CD4-positive, alpha-beta T cell treated with Interleukin-12 subunit alpha and Interleukin-12 subunit beta, for 1 hour (primary cell): Measurements from ENCODE around the gene PPM1N.
"Not testable (repeated sequence)": the region's sequence is repeated elsewhere in the genome, so short reads cannot be mapped to it uniquely, and the experiment has no call there.

ENCODE experiments used
- DNase-seq: peaks from one replicate; pipeline ENCODE4 v3.0.0-alpha.2; 2020

Gene PPM1N

GRCh38 chr19:45510352-45510751 is 12.1 kb downstream of the PPM1N start:
- not testable (repeated sequence) for DNase-seq

DNA sequence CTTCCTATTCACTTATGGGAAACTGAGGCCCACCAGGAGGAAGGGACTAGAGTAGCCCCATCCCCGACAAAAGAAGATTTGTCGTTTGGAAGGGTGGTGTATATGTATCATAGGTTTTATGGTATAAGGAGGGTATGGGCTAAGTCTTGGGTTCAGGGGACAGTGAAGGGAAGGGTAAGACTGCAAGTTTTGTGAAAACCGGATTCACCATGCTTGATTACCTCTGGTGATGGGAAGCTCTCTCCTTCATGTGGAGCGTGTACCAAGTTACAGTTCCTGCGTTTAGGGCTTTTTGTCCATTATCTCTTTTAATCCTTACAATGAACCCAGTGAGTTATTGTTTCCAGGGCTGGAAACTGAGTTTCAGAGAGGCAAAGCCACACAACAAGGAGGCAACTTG is 12.8 kb downstream of the PPM1N start:
- no peak for DNase-seq

DNA sequence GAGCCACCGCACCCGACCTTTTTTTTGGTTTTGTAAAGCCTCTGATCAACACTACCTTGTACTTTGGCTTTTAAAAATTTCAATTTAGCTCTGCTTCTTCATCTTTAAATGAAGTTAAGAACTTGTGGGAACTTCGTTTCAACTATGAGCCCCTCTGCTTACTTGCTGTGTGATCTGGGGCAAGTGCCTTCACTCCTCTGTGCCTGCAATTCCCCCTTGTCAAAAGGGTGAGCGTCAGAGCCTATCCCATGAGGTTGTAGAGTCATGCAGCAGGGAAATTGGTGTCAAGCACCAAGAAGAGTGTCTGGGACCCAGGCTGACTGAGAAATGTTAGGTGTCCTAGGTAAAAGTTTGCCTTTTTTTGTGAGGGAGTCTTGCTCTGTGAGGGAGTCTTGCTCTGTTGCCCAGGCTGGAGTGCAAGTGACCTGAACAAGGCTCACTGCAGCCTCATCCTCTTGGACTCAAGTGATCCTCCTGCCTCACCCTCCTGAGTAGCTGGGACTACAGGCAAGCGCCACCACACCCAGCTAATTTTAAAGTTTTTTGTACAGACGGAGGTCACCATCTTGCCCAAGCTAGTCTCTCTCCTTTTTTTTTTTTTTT is 14.7 kb downstream of the PPM1N start:
- DNase-seq = no peak

DNA sequence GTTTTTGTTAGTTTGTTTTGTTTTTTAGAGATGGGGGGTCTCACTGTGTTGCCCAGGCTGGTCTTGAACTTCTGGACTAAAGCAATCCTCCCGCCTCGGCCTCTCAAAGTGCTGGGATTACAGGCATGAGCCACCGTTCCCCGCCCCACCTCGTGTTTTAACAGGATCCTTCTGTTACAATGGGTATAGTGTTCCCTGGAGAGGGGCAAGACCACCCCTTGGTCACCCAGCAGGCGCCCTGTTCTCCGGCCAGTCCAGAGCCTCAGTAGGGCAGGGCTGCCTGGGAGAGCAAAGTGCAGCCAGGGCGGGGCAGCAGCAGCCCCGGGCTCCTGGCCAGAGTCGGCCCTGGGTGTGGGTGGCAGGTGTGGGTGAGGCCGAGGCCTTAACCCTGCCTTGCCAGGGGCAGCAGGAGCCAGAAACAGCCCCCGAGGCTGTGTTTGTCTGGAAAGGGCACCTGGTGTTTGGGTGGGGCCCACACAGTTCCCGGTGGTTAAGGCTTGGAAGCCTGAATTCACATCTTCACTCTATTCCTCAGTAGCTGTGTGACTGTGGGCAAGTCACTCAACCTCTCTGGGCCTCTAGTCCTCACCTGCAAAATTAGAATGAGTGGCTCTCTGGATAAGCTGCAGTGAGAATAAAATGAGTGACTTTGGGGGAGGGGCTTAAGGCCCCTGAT is 16.3 kb downstream of the PPM1N start:
- no peak for DNase-seq

DNA sequence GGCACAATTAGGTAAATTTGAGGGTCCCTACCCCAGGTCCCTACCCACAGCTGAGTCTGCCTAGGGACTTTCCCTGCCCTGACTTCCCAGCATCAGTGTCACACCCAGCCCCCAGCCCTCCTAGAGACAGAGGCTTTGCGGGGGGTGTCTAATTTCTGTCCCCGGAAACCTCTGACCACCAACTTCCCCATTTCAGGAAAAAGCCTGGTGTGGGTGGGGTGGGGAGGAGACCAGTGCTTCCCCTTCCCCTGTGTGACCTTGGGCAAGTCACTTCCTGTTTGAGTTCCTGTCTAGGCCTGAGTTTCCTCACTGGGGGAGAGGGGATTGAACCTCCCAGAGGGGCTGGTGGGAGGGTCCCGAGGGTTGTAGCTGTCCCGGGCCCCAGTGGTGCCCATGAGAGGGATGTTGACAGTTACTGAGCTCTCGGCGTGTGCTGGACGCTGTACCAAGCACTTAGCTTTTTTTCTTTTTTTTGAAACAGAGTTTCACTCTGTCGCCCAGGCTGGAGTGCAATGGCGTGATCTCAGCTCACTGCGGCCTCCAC is 16.9 kb downstream of the PPM1N start:
- peak; percentile 58 for DNase-seq

- DNase-seq = no peak
These were observed 17.7 kb downstream of the PPM1N start for GRCh38 chr19:45515807-45516401.

DNA sequence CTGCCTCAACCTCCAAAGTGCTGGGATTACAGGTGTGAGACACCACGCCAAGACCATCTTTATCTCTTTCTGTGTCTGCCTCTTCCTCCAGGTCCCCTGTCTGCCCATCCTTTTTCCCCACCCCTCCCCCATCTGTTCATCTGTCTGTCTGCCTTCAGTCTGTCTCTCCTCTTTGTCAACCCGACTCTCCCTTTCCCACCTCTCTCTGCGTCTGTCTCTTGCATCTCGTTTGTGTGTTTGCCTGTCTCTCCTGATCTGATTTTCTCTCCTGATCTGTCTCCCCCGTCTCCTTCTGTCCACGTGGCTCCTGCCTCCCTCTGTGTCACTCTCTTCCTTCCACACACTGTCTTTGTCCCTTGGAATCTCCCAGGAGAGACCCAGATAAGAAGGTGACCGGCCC is 19.0 kb downstream of the PPM1N start:
- DNase-seq = no peak

DNA sequence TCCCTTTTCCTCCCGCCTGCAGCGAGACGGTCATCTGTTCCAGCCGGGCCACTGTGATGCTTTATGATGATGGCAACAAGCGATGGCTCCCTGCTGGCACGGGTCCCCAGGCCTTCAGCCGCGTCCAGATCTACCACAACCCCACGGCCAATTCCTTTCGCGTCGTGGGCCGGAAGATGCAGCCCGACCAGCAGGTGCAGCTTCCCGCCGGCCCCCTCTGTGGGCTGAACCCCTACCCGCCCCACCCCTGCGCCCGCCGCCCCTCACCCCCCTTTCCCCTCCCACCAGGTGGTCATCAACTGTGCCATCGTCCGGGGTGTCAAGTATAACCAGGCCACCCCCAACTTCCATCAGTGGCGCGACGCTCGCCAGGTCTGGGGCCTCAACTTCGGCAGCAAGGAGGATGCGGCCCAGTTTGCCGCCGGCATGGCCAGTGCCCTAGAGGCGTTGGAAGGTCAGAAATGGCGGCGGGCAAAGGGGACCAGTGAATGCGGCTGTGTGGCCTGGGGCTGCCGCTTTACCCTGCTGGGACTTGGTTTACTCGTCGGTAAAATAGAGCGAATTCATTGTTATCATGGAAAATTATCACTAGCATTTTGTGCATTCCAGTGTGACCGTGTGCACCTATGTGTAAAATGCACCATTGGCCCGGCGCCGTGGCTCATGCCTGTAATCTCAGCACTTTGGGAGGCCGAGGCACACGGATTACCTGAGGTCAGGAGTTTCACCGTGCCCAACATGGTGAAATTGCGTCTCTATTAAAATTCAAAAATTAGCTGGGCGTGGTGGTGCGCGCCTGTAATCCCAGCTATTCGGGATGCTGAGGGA is 19.6 kb downstream of the PPM1N start:
- DNase-seq = no peak

DNA sequence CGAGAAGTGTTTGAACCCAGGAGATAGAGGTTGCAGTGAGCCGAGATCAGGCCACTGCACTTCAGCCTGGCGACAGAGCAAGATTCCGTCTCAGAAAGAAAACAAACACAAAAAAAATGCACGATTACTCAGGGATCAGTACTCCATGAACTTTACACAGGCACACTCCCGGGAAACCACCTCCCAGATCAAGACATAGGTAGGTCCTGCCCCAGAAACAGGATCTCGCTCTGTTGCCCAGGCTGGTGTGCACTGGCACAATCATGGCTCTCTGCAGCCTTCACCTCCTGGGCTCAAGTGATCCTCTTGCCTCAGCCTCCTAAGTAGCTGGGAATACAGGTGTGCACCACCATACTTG is 20.2 kb downstream of the PPM1N start:
- DNase-seq = no peak

DNA sequence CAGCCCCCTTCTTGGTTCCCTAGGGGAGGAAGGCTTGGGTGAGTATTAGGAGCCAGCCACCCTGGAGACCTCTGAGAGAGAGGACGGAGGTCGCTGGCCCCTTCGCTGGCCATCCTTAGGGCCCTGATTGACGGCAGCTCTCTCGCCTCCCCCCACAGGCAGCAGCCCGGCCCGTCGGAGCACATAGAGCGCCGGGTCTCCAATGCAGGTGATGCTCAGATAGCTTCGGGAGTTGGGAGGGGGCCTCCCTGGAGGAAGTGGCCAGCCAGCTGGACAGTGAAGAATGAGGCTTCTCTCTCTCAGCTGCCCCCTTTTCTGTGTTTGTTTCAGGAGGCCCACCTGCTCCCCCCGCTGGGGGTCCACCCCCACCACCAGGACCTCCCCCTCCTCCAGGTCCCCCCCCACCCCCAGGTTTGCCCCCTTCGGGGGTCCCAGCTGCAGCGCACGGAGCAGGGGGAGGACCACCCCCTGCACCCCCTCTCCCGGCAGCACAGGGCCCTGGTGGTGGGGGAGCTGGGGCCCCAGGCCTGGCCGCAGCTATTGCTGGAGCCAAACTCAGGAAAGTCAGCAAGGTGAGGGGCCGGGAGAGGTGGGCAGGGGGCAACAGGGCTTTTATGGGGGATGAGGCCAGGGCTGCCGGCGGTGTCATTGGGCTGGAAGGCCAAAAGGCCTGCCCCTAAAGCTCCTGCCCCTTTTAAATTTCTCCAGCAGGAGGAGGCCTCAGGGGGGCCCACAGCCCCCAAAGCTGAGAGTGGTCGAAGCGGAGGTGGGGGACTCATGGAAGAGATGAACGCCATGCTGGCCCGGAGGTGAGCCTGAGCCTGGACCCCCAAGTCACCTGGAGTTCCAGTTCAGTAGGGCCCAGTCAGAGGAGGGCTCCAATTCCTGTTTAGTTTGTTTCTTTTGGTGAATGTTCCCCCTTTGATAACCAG is 24.0 kb downstream of the PPM1N start:
- no peak for DNase-seq

- peak; percentile 88 for DNase-seq
These were observed 25.5 kb downstream of the PPM1N start for GRCh38 chr19:45523642-45524256.

GRCh38 chr19:45524575-45525129 is 26.4 kb downstream of the PPM1N start:
- no peak for DNase-seq

DNA sequence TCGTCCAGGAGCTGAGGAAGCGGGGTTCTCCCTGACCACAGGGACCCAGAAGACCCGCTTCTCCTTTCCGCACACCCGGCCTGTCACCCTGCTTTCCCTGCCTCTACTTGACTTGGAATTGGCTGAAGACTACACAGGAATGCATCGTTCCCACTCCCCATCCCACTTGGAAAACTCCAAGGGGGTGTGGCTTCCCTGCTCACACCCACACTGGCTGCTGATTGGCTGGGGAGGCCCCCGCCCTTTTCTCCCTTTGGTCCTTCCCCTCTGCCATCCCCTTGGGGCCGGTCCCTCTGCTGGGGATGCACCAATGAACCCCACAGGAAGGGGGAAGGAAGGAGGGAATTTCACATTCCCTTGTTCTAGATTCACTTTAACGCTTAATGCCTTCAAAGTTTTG is 27.9 kb downstream of the PPM1N start:
- DNase-seq = no peak

DNA sequence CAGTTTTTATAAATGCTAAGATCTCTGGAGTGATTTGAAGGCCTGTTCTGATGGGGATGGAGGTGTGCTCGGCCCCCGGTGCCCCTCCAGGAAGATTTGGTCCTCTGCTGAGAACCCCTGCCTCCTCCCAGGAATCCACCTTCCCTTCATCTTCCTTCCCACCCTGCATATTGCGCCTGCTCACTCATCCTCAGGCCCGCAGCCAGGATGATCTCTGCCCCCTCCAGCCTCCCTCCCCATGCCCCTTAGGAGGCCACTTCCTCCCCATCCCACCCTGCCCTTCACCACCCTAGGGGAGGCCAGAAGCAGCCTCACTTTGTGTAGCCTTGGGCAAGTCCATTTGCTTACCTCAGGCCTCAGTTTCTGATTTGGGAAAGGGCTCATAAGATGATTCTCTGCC is 28.7 kb downstream of the PPM1N start:
- no peak for DNase-seq

GRCh38 chr19:45527731-45528130 is 29.5 kb downstream of the PPM1N start:
- no peak for DNase-seq

- DNase-seq = no peak
These were observed 30.0 kb downstream of the PPM1N start for GRCh38 chr19:45528149-45528743.

DNA sequence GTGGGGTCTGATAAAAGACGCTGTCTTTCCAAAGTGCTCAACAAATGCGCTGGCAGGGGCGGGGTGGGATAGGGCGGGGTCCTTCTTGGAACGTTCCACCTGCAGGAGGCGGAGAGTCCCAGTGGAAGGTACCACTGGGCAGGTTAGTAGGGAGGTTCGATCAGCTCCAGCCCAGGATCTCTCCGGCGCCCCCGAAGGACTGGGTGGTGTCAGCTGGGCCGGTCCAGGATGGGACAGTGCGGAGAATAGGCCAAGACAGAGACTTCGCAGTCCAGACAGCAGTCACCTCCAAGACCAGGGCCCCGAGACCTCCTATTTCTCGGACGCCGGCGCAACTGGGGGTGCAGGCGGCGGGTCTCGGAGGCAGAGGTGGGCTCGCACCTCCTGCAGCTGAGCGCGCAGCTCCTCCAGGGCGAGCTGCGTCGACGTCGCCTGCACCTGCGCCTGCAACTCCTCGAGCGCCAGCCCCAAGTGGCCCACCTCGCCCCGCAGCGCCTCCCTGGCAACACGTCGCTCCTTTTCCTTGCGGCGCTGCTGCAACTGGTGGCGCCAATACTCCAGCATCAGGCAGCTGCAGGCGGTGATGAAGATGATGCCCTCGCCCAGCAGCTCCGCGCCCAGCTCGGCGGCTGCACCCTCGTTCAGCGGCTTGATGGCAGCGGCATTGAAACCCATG is 30.6 kb downstream of the PPM1N start:
- DNase-seq = peak; percentile 19

- DNase-seq = no peak
These were observed 31.2 kb downstream of the PPM1N start for GRCh38 chr19:45529420-45529785.

DNA sequence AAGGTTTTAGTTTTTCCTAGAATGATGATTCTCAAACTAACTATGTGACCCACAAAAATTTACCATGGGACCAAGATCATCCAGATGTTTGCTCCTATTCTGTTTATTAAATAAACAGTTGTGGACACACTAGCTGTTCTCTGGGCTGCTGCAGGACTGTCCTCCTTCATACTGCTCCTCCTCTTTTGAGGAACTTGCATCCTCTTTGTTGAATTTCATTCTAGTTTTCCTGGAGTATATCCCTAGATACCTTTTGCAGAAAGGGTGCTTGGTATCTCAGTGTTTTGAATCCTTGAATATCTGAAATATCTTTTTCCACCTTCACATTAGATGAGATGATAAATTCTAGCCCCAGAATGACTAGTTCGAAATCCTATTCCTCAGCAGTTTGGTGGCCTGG is 33.1 kb downstream of the PPM1N start:
- DNase-seq = no peak

DNA sequence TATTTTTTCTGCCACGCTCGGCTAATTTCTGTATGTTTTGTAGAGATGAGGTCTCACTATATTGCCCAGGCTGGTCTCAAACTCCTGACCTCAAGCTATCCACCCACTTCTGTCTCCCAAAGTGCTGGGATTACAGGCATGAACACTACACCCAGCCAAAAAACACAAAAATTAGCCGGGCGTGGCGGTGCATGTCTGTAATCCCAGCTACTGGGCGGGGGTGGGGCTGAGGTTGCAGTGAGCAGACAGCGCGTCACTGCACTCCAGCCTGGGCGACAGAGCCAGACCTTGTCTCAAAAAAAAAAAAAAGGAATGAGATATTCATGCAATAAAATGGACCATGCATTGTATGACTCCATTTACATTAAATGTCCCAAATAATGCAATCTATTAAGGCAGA is 41.2 kb downstream of the PPM1N start:
- no peak for DNase-seq

GRCh38 chr19:45542234-45542668 is 44.0 kb downstream of the PPM1N start:
- no peak for DNase-seq
